PC-9 (cell line): Measurements from ENCODE around the gene PHYHIPL.

Source experiments
- CTCF ChIP-seq: fragments of 200-600 bp; sonication (generic); conservative IDR thresholded peaks from 2 replicates; pipeline ENCODE4 v1.6.1; 2017; ENCODE audit warnings: mixed run types, antibody characterized with exemption, mild to moderate bottlenecking, moderate library complexity
- EZH2 ChIP-seq: fragments of 200-600 bp; sonication (generic); IDR thresholded peaks from 2 replicates; pipeline ENCODE4 v1.8.0; 2017; ENCODE audit warnings: antibody characterized with exemption, low read depth

DNA sequence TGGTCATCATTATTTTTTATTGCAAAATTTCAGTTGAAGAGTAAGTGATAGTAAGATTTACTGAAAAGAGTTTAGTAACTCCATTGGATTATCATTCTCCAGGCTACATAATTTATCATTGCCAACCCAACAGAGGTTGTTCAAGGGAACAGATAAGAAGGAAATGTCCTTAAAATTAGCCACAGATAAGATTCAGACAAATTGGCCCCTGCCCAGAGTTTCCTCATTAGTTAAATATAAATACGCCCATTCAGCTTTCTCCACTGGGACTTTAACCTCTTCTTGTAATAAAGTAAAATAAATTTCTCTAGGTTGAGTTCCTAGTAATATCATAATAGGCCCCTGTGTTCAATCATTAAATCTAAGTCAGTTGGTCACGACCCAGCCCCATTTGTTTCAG lies 27.7 kb upstream of the PHYHIPL start:
- TF ChIP-seq CTCF = no peak
- TF ChIP-seq EZH2 = no peak
